ENCODE measurements around the gene TTL. TPM values are rescaled to one million over a fixed set of nuclear protein-coding genes. Genes with fewer than 3 reads are reported as not detected.
A peak's percentile ranks its signal among the peaks of the same experiment; 100 is the strongest.
"Not testable (repeated sequence)": the region's sequence is repeated elsewhere in the genome, so short reads cannot be mapped to it uniquely, and the experiment has no call there.

The TTL gene
- total RNA-seq = 21.6 TPM

- ATAC-seq = peak; percentile 87
These were observed at the start of gene TTL for GRCh38 chr2:112481528-112482233. Gene TTL (plus strand): TSS chr2:112482156. CDS start chr2:112482345, 189 bp downstream.

GRCh38 chr2:112432390-112432734 lies 49.6 kb upstream of the TTL start:
- ATAC-seq = not testable (repeated sequence)

GRCh38 chr2:112432735-112433479 lies 49.0 kb upstream of the TTL start:
- peak; percentile 35 for ATAC-seq

GRCh38 chr2:112433480-112433879 lies 48.5 kb upstream of the TTL start, which contains the start of gene RGPD8:
Gene RGPD8 (minus strand): TSS chr2:112433645. CDS start chr2:112433453, 192 bp downstream.
- peak; percentile 99 for ATAC-seq

GRCh38 chr2:112433932-112434730 lies 47.8 kb upstream of the TTL start:
- no peak for ATAC-seq

- ATAC-seq = not testable (repeated sequence)
These were observed 46.9 kb upstream of the TTL start for GRCh38 chr2:112434890-112435715.

- peak; percentile 31 for ATAC-seq
These were observed 46.1 kb upstream of the TTL start for GRCh38 chr2:112435716-112436431.

- not testable (repeated sequence) for ATAC-seq
These were observed 45.0 kb upstream of the TTL start for GRCh38 chr2:112436993-112437392.

- ATAC-seq = not testable (repeated sequence)
These were observed 44.5 kb upstream of the TTL start for GRCh38 chr2:112437405-112437831.

- ATAC-seq = not testable (repeated sequence)
These were observed 43.2 kb upstream of the TTL start for GRCh38 chr2:112438603-112439261.

- ATAC-seq = not testable (repeated sequence)
These were observed 37.7 kb upstream of the TTL start for GRCh38 chr2:112444256-112444655.

- ATAC-seq = no peak
These were observed 32.1 kb upstream of the TTL start for GRCh38 chr2:112449854-112450253.

- no peak for ATAC-seq
These were observed 30.6 kb upstream of the TTL start for GRCh38 chr2:112451317-112451716.

- ATAC-seq = no peak
These were observed 27.4 kb upstream of the TTL start for GRCh38 chr2:112454586-112454985.

- no peak for ATAC-seq
These were observed 22.6 kb upstream of the TTL start for GRCh38 chr2:112459372-112459771.

GRCh38 chr2:112462178-112462577 lies 19.8 kb upstream of the TTL start:
- no peak for ATAC-seq

- no peak for ATAC-seq
These were observed 18.7 kb upstream of the TTL start for GRCh38 chr2:112463256-112463655.

- no peak for ATAC-seq
These were observed 16.6 kb upstream of the TTL start for GRCh38 chr2:112465382-112465781.

GRCh38 chr2:112472547-112473263 lies 9.3 kb upstream of the TTL start:
- no peak for ATAC-seq

- ATAC-seq = no peak
These were observed 7.0 kb upstream of the TTL start for GRCh38 chr2:112474844-112475486.
